T-cell (primary cell): Measurements from ENCODE around the gene EIF5A. TPM values are rescaled to one million over a fixed set of nuclear protein-coding genes. Genes with fewer than 3 reads are reported as not detected.
"Not testable (repeated sequence)": the region's sequence is repeated elsewhere in the genome, so short reads cannot be mapped to it uniquely, and the experiment has no call there.

Source experiments
- ATAC-seq, 4 experiments: fragments of 200-7000 bp in 3 of 4; fragments of 150-1000 bp in 1 of 4; cut with Tn5 transposase; replicated peaks in 1 of 4; 1 replicate in 3 of 4; 2 replicates in 1 of 4; pipeline ENCODE4 v1.10.0; 2021; ENCODE audit warnings: moderate library complexity in 3 of 4, mild to moderate bottlenecking in 2 of 4, moderate number of reproducible peaks in 1 of 4
- CTCF ChIA-PET, 2 donors: fragments of 300-600 bp; sonication (Branson Sonifier 250); formaldehyde crosslinking; loops; one replicate each; lab custom pipeline; 2022; ENCODE audit warnings: antibody characterized with exemption in 2 of 2; lab: Charles Lee
- POLR2A ChIA-PET, 2 donors: fragments of 300-600 bp; sonication (Branson Sonifier 250); formaldehyde crosslinking; loops; one replicate each; lab custom pipeline; 2022; ENCODE audit warnings: antibody characterized with exemption in 2 of 2; lab: Charles Lee
- DNase-seq, 35 experiments: peaks; one replicate each; pipeline versions ENCODE4 v3.0.0 to v3.0.0-alpha.2; 2013 to 2023
- H3K27ac ChIP-seq: one replicate; pipeline ENCODE4 v1.5.1; 2013; ENCODE audit warnings: low read length
- H3K27me3 ChIP-seq, 2 experiments: replicated peaks in 1 of 2; 1 replicate in 1 of 2; 2 replicates in 1 of 2; pipeline versions ENCODE4 v1.6.1 to v1.7.0; 2013; ENCODE audit warnings: low read length in 1 of 2, mixed read lengths in 1 of 2; ENCODE audit not compliant: control insufficient read depth in 2 of 2, insufficient read depth in 2 of 2; ENCODE audit errors: extremely low read depth in 1 of 2
- H3K36me3 ChIP-seq, 2 donors: 1 replicate in 1 of 2; 2 replicates in 1 of 2; pipeline versions ENCODE4 v1.6.1 to v1.7.0; 2013; ENCODE audit warnings: low read length in 1 of 2; ENCODE audit not compliant: control insufficient read depth in 2 of 2, insufficient read depth in 1 of 2; ENCODE audit errors: extremely low read depth in 1 of 2
- H3K4me1 ChIP-seq, 2 experiments: 1 replicate in 1 of 2; 2 replicates in 1 of 2; pipeline versions ENCODE4 v1.6.1 to v1.7.0; 2013; ENCODE audit warnings: low read length in 2 of 2, mixed read lengths in 1 of 2; ENCODE audit not compliant: insufficient read depth in 2 of 2, control insufficient read depth in 1 of 2; ENCODE audit errors: extremely low read depth in 1 of 2
- H3K4me3 ChIP-seq, 2 donors: 1 replicate in 1 of 2; 2 replicates in 1 of 2; pipeline versions ENCODE4 v1.5.1 to v1.7.0; 2013; ENCODE audit warnings: mild to moderate bottlenecking in 2 of 2, low read length in 1 of 2, moderate library complexity in 1 of 2; ENCODE audit not compliant: control insufficient read depth in 1 of 2; ENCODE audit errors: extremely low read depth in 1 of 2
- H3K9me3 ChIP-seq: 2 replicates; pipeline ENCODE4 v1.7.0; 2013
- H3K27ac Mint-ChIP-seq, 2 donors: one replicate each; pipeline ENCODE4 v1.8.0; 2020 to 2021; ENCODE audit warnings: mild to moderate bottlenecking in 2 of 2, mixed read lengths in 2 of 2
- H3K27me3 Mint-ChIP-seq, 2 donors: one replicate each; pipeline ENCODE4 v1.8.0; 2021 to 2022; ENCODE audit warnings: mixed read lengths in 2 of 2
- H3K36me3 Mint-ChIP-seq: one replicate; pipeline ENCODE4 v1.8.0; 2021; ENCODE audit warnings: mixed read lengths
- H3K4me1 Mint-ChIP-seq, 3 donors: one replicate each; pipeline ENCODE4 v1.8.0; 2020 to 2022; ENCODE audit warnings: mixed read lengths in 3 of 3, mild to moderate bottlenecking in 1 of 3
- H3K4me3 Mint-ChIP-seq, 3 donors: one replicate each; pipeline ENCODE4 v1.8.0; 2020 to 2022; ENCODE audit warnings: mild to moderate bottlenecking in 3 of 3, mixed read lengths in 3 of 3, moderate library complexity in 3 of 3
- H3K9me3 Mint-ChIP-seq, 3 donors: one replicate each; pipeline ENCODE4 v1.8.0; 2020 to 2022; ENCODE audit warnings: mixed read lengths in 3 of 3
- WGBS: methylation state at CpG from one replicate; pipeline ENCODE4 v1.1.5; 2013; ENCODE audit warnings: missing lambda C conversion rate; ENCODE audit not compliant: insufficient coverage; 5-methylcytosine and 5-hydroxymethylcytosine counted together
- total RNA-seq, 35 experiments: library from RNA in 6 of 35; stranded (reverse) in 6 of 35; fragments of 120-200 nt in 1 of 35; gene quantifications; one replicate each; pipeline versions ENCODE4 v1.2.1 to v1.2.4 and lab custom pipeline; 2013 to 2026

EIF5A gene
- total RNA-seq, 5 donors from 2014 or later (not counting 1 experiment from before 2014, with no cell fraction given) = 286 to 481 (median 306) TPM

GRCh38 chr17:7330638-7331015 lies 23.2 kb downstream of the EIF5A start:
- Mint-ChIP-seq H3K27ac (peak overlapping the region; percentile 63 to 98), H3K4me1 (peaks cover 47 to 59% (median 56%) of the 10 kb centered on the region in 3 donors), H3K9me3 (no peaks in the 10 kb centered on the region), H3K36me3 (no peaks in the 10 kb centered on the region), H3K27me3 (no peaks in the 10 kb centered on the region), H3K4me3 (peak overlapping the region; percentile 94 to 95 (median 94))
- WGBS = 79% methylated on average over 11 of the region's 13 CpGs
- Histone ChIP-seq H3K27me3 (no peaks in the 10 kb centered on the region), H3K4me3 (peak overlapping the region; percentile 36 to 99), H3K27ac (peak overlapping the region; percentile 90), H3K9me3 (no peaks in the 10 kb centered on the region), H3K36me3 (peaks cover 5 to 15% of the 10 kb centered on the region in 2 donors), H3K4me1 (peaks cover 14 to 65% of the 10 kb centered on the region in 2 experiments)
- ChIA-PET CTCF (no interaction called here), POLR2A (interaction anchor here in 1 of 2 donors (1.1 kb wide), 1 partner anchor 20 kb away, joined by 3 read pairs; no protein-coding TSS in a partner anchor)
- DNase-seq (no peak), ATAC-seq (no peak)

- no peaks in the 10 kb centered on the region for H3K27me3 Mint-ChIP-seq
- peaks cover 3% of the 10 kb centered on the region for H3K36me3 Mint-ChIP-seq
- Histone ChIP-seq H3K27me3 (no peaks in the 10 kb centered on the region), H3K4me3 (peak overlapping the region in 1 of 2 donors; percentile 49), H3K9me3 (no peaks in the 10 kb centered on the region), H3K27ac (peak overlapping the region; percentile 47), H3K36me3 (peaks cover 1% of the 10 kb centered on the region in 2 donors), H3K4me1 (peaks cover 19 to 75% of the 10 kb centered on the region in 2 experiments)
- no peak for ATAC-seq
- no peak for DNase-seq
- ChIA-PET POLR2A (interaction anchor here in 1 of 2 donors (0.5 kb wide), 1 partner anchor 65 kb away, joined by 3 read pairs; no protein-coding TSS in a partner anchor), CTCF (no interaction called here)
- peaks cover 55 to 67% (median 65%) of the 10 kb centered on the region in 3 donors for H3K4me1 Mint-ChIP-seq
- H3K4me3 Mint-ChIP-seq = peak overlapping the region; percentile 37 to 94 (median 56)
- 14% methylated on average over 3 of the region's 7 CpGs for WGBS
- H3K27ac Mint-ChIP-seq = peak overlapping the region; percentile 89 to 94
- H3K9me3 Mint-ChIP-seq = no peaks in the 10 kb centered on the region
These were observed 24.7 kb downstream of the EIF5A start for GRCh38 chr17:7332111-7332510.

GRCh38 chr17:7332600-7333069 lies 25.2 kb downstream of the EIF5A start:
- H3K27me3 Mint-ChIP-seq, POLR2A ChIA-PET, H3K27me3 ChIP-seq, H3K9me3 Mint-ChIP-seq, H3K9me3 ChIP-seq, H3K36me3 ChIP-seq, ATAC-seq, H3K36me3 Mint-ChIP-seq: not testable (repeated sequence)
- Mint-ChIP-seq H3K4me3 (peak overlapping the region; percentile 37 to 94 (median 56)), H3K27ac (peak overlapping the region; percentile 89 to 94), H3K4me1 (peaks cover 58 to 72% (median 68%) of the 10 kb centered on the region in 3 donors)
- peak in 20 of 35 experiments; percentile 28 to 71 (median 50) for DNase-seq
- no CpG with 5 or more reads among the region's 14 CpGs for WGBS
- Histone ChIP-seq H3K4me1 (peaks cover 19 to 77% of the 10 kb centered on the region in 2 experiments), H3K4me3 (peak overlapping the region in 1 of 2 donors; percentile 49), H3K27ac (peak overlapping the region; percentile 47)
- CTCF ChIA-PET = interaction anchor here in 1 of 2 donors (0.8 kb wide), 1 partner anchor 8 kb away, joined by 8 read pairs; no protein-coding TSS in a partner anchor

- peak overlapping the region; percentile 43 to 98 (median 93) for H3K4me3 Mint-ChIP-seq
- peak overlapping the region; percentile 72 for H3K27ac ChIP-seq
- CTCF ChIA-PET = interaction anchor here in 1 of 2 donors (0.7 kb wide), 1 partner anchor 100 kb away, joined by 3 read pairs; no protein-coding TSS in a partner anchor
These were observed 27.6 kb downstream of the EIF5A start for GRCh38 chr17:7334938-7335538.

GRCh38 chr17:7335765-7336164 lies 28.3 kb downstream of the EIF5A start:
- H3K27me3 ChIP-seq, H3K9me3 Mint-ChIP-seq, DNase-seq, H3K27me3 Mint-ChIP-seq, ATAC-seq, H3K9me3 ChIP-seq: not testable (repeated sequence)
- peak overlapping the region; percentile 93 to 98 (median 93) for H3K4me3 Mint-ChIP-seq
- H3K36me3 Mint-ChIP-seq = peaks cover 12% of the 10 kb centered on the region
- WGBS = 67% methylated on average over 8 of the region's 13 CpGs
- H3K4me1 ChIP-seq = peaks cover 19 to 82% of the 10 kb centered on the region in 2 experiments
- H3K4me1 Mint-ChIP-seq = peaks cover 52 to 68% (median 63%) of the 10 kb centered on the region in 3 donors
- ChIA-PET POLR2A (interaction anchor here in 1 of 2 donors (1.0 kb wide), 1 partner anchor 34 kb away, joined by 4 read pairs; no protein-coding TSS in a partner anchor), CTCF (interaction anchor here (0.5 to 1.5 kb wide), 9 partner anchors 13 to 425 kb away, joined by 3 to 5 read pairs (median 3); no protein-coding TSS in a partner anchor)
- peak overlapping the region; percentile 72 for H3K27ac ChIP-seq
- H3K36me3 ChIP-seq = peaks cover 0 to 26% of the 10 kb centered on the region in 2 donors
- H3K27ac Mint-ChIP-seq = peak overlapping the region; percentile 99 to 100
- H3K4me3 ChIP-seq = peak overlapping the region in 1 of 2 donors; percentile 78

More at GRCh38 chr17:7334938-7335538, 27.6 kb downstream of the EIF5A start:
- H3K36me3 Mint-ChIP-seq = peaks cover 12% of the 10 kb centered on the region
- whole genome bisulfite sequencing = 100% methylated on average over 1 of the region's 3 CpGs
- no peak for ATAC-seq
- no peaks in the 10 kb centered on the region for H3K27me3 Mint-ChIP-seq
- Histone ChIP-seq H3K4me3 (no peak overlapping the region), H3K27me3 (no peaks in the 10 kb centered on the region), H3K4me1 (peaks cover 19 to 87% of the 10 kb centered on the region in 2 experiments), H3K36me3 (peaks cover 0 to 20% of the 10 kb centered on the region in 2 donors), H3K9me3 (no peaks in the 10 kb centered on the region)
- POLR2A ChIA-PET = interaction anchor here in 1 of 2 donors (0.8 kb wide), 1 partner anchor 350 kb away, joined by 3 read pairs; no protein-coding TSS in a partner anchor
- no peaks in the 10 kb centered on the region for H3K9me3 Mint-ChIP-seq
- peak overlapping the region; percentile 99 to 100 for H3K27ac Mint-ChIP-seq
- DNase-seq = no peak
- H3K4me1 Mint-ChIP-seq = peaks cover 51 to 66% (median 64%) of the 10 kb centered on the region in 3 donors
